Fibroblast of the aortic adventitia (primary cell): ENCODE measurements around the gene CFLAR. TPM values are rescaled to one million over a fixed set of nuclear protein-coding genes. Genes with fewer than 3 reads are reported as not detected.

Experiments
- DNase-seq: peaks from one replicate; pipeline ENCODE4 v3.0.0-alpha.2; 2010; ENCODE audit warnings: low read depth
- H3K4me3 ChIP-seq: 2 replicates; pipeline ENCODE4 v1.5.1; 2011; ENCODE audit warnings: low read depth, mild to moderate bottlenecking, control low read depth, low read length, moderate library complexity
- total RNA-seq: library from RNA; depleted of rRNA; stranded (reverse); fragments of >200 nt; gene quantifications from 2 replicates; pipeline ENCODE4 v1.2.3, GENCODE V29; 2012; ENCODE audit warnings: low replicate concordance
- TF ChIP-seq, protein P1 (sequence below): IDR thresholded peaks from 2 replicates; pipeline ENCODE4 v1.5.1; 2011; ENCODE audit warnings: mild to moderate bottlenecking, low read length, control low read depth, inconsistent platforms; ENCODE audit not compliant: insufficient read depth

CFLAR gene
- total RNA-seq, 1 donor = 71.5 TPM

DNA sequence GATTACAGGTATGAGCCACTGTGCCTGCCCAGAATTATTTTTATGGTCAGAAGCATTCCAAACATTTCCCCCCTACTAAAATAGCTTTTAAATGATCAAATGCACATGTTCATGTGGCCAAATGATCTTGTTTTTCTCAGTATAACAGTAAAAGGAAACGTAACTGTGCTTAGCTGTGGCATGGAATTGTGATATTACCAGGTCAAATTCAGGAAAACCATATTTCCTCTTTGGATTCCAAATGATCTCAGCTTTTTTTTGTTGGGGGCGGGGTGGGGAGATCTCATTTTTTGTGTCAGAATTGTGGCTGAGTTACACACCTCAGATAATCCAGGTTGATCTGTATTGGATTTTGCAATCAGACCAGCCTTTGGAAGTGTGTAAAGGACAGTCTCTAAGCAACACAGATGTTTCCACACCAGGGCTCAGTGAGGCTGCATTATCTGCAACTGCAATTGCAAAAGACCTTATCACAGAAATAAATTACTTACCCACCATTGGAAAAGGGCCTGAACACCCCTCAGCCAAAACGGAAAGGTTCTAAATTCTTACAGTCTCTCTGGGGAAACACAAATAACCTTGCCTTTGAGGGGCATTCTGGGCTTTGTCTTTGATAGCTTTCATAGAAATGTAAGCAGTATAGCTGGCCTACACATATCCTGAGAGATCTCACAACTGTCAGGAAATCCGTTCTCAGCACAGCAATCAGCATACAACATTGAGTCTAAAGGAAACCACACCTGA lies 75.3 kb downstream of the CFLAR start:
- peak; percentile 93 for DNase-seq
- H3K4me3 ChIP-seq = no peak overlapping the region
- TF ChIP-seq, protein P1, sequence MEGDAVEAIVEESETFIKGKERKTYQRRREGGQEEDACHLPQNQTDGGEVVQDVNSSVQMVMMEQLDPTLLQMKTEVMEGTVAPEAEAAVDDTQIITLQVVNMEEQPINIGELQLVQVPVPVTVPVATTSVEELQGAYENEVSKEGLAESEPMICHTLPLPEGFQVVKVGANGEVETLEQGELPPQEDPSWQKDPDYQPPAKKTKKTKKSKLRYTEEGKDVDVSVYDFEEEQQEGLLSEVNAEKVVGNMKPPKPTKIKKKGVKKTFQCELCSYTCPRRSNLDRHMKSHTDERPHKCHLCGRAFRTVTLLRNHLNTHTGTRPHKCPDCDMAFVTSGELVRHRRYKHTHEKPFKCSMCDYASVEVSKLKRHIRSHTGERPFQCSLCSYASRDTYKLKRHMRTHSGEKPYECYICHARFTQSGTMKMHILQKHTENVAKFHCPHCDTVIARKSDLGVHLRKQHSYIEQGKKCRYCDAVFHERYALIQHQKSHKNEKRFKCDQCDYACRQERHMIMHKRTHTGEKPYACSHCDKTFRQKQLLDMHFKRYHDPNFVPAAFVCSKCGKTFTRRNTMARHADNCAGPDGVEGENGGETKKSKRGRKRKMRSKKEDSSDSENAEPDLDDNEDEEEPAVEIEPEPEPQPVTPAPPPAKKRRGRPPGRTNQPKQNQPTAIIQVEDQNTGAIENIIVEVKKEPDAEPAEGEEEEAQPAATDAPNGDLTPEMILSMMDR = no peak

DNA sequence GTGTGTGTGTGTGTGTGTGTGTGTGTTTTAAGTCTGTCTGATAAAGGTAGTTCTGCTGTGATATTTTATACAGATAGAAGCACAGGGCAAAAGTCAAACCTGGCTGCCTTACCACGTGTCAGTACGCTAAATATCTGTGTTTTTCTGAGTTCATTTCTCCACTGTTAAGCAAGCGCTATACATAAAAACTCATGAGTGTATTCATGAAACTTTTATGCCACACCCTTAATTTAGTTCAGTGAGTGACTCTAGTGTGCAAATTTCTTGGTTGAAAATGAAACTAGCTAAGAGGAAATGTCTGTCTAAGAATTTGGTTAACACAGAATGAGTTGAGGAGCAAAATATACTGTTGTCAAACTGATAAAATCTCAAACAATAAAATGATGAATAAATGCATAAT lies 78.1 kb downstream of the CFLAR start:
- no peak overlapping the region for H3K4me3 ChIP-seq
- DNase-seq = no peak
- TF ChIP-seq, protein P1 = no peak

DNA sequence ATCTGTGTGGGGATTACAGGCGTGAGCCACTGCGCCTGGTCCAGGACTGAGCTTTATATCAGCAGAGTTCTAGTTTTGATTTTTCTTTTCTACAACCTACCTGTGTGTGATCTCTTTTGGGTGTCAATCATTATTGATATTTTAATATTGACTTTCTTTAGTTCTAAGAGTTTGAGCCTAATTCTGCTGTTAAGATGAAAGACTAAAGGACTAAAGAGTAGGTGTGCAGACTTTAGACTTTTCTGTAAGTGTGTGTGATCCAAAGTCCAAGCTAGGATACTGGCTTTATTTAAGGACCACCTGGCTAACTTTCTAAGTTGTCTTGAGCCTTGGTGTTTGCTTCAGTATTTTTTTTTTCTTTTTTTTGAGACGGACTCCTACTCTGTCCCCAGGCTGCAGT lies 79.4 kb downstream of the CFLAR start:
- no peak for DNase-seq
- TF ChIP-seq, protein P1 = no peak
- H3K4me3 ChIP-seq = no peak overlapping the region

DNA sequence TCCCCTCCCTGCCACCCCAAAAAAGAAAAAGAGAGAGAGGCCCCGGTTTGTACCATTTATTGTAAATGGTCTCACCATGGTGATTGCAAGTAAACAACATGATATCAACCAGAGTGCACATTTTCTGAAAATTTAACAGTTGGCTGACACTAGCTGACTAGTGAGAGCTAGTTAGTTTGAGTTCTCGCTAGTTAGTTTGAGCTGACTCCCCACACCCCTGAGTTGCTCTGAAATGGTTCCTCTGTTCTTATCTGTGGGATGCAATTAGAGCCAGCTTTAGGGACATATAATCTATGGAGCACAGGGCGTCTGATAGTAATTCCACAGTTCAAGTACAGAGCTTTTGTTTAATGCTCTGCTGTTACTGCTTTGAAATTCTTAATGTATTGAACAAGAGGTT lies 80.0 kb downstream of the CFLAR start:
- DNase-seq = no peak
- TF ChIP-seq, protein P1 = no peak
- no peak overlapping the region for H3K4me3 ChIP-seq

DNA sequence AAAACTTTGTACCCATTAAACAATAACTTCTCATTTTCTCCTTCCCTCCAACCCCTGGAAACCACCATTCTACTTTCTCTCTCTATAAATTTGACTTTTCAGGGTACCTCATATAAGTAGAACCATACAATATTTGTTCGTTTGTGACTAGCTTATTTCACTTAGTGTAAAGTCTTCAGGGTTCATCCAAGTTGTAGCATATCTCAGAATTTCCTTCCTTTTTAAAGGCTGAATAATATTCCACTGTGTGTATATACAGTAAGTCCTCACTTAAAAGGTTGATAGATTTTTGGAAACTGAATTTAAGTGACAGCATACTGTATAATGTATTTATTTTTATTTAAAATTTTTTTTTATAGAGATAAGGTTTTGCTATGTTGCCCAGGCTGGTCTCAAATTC lies 80.8 kb downstream of the CFLAR start:
- no peak for DNase-seq
- TF ChIP-seq, protein P1 = no peak
- no peak overlapping the region for H3K4me3 ChIP-seq

DNA sequence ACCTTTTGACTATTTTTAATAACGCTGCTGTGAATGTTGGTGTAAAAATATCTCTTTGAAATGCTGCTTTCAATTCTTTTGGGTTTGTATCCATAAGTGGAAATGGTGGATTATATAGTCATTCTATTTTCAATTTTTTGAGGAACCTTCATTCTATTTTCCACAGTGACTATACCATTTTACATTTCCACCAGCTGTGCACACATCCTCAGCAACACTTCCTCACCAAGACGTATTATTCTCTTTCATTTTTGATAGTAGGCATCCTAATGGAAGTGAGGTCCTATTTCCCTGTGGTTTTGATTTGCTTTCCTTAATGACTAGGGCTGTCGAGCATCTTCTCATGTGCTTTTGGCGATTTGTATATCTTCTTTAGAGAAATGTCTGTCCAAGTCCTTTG lies 81.8 kb downstream of the CFLAR start:
- no peak overlapping the region for H3K4me3 ChIP-seq
- TF ChIP-seq, protein P1 = no peak
- no peak for DNase-seq

DNA sequence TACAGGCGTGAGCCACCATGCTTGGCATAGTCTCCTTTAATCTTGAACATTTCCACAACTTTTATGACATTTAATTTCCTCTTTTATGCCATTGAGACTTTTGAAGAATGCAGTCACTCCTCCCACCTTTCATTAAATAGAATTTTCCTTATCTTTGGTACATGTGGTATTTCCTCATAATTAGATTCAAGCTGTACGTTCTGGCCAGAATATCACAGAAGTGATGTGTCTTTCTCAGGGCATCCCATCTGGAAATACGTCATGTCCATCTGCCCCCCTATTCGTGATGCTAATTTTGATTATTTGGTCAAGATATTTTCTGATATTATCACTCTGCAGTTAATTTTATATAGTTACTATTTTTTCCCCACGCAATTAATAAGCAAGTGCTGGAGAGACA lies 83.9 kb downstream of the CFLAR start:
- no peak for DNase-seq
- no peak overlapping the region for H3K4me3 ChIP-seq

More for the DNA sequence above, 83.9 kb downstream of the CFLAR start:
- TF ChIP-seq, protein P1 = no peak
